Measurements from ENCODE around the gene FGR.

FGR gene

GRCh38 chr1:27666294-27666693 is 31.3 kb upstream of the FGR start:
- TF ChIP-seq, protein P1, sequence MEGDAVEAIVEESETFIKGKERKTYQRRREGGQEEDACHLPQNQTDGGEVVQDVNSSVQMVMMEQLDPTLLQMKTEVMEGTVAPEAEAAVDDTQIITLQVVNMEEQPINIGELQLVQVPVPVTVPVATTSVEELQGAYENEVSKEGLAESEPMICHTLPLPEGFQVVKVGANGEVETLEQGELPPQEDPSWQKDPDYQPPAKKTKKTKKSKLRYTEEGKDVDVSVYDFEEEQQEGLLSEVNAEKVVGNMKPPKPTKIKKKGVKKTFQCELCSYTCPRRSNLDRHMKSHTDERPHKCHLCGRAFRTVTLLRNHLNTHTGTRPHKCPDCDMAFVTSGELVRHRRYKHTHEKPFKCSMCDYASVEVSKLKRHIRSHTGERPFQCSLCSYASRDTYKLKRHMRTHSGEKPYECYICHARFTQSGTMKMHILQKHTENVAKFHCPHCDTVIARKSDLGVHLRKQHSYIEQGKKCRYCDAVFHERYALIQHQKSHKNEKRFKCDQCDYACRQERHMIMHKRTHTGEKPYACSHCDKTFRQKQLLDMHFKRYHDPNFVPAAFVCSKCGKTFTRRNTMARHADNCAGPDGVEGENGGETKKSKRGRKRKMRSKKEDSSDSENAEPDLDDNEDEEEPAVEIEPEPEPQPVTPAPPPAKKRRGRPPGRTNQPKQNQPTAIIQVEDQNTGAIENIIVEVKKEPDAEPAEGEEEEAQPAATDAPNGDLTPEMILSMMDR (IDR thresholded peaks at IDR 0.05; ENCODE audit: borderline replicate concordance, control extremely low read depth, extremely low read depth, insufficient read depth, missing control alignments) = no peak
- in situ Hi-C loops (cut with MboI; ENCODE audit: low sequenced_read_pairs, unreplicated experiment) = loop anchor here (10.0 kb wide), 1 partner anchor 271 kb away; the partner anchor contains the start of gene GPR3
- DNase-seq (ENCODE audit: low spot score) = no peak

GRCh38 chr1:27665016-27665651 is 30.1 kb upstream of the FGR start:
- in situ Hi-C loops (cut with MboI; ENCODE audit: low sequenced_read_pairs, unreplicated experiment) = loop anchor here (10.0 kb wide), 1 partner anchor 270 kb away; the partner anchor contains the start of gene GPR3
- TF ChIP-seq, protein P1 (IDR thresholded peaks at IDR 0.05; ENCODE audit: borderline replicate concordance, control extremely low read depth, extremely low read depth, insufficient read depth, missing control alignments) = no peak
- no peak for DNase-seq (ENCODE audit: low spot score)

GRCh38 chr1:27664291-27664690 is 29.3 kb upstream of the FGR start:
- no peak for DNase-seq (ENCODE audit: low spot score)
- TF ChIP-seq, protein P1 (IDR thresholded peaks at IDR 0.05; ENCODE audit: borderline replicate concordance, control extremely low read depth, extremely low read depth, insufficient read depth, missing control alignments) = no peak
- in situ Hi-C loops (cut with MboI; ENCODE audit: low sequenced_read_pairs, unreplicated experiment) = loop anchor here (5.0 to 10.0 kb wide), 2 partner anchors 57 to 269 kb away; partner anchors contain the start of gene GPR3

GRCh38 chr1:27662707-27663393 is 27.9 kb upstream of the FGR start:
- in situ Hi-C loops (cut with MboI; ENCODE audit: low sequenced_read_pairs, unreplicated experiment) = loop anchor here (5.0 to 10.0 kb wide), 2 partner anchors 56 to 268 kb away; partner anchors contain the start of gene GPR3
- DNase-seq (ENCODE audit: low spot score) = peak; percentile 79
- TF ChIP-seq, protein P1 (IDR thresholded peaks at IDR 0.05; ENCODE audit: borderline replicate concordance, control extremely low read depth, extremely low read depth, insufficient read depth, missing control alignments) = peak; percentile 83

- in situ Hi-C loops (cut with MboI; ENCODE audit: low sequenced_read_pairs, unreplicated experiment) = loop anchor here (5.0 to 10.0 kb wide), 2 partner anchors 55 to 267 kb away; partner anchors contain the start of gene GPR3
- TF ChIP-seq, protein P1 (IDR thresholded peaks at IDR 0.05; ENCODE audit: borderline replicate concordance, control extremely low read depth, extremely low read depth, insufficient read depth, missing control alignments) = no peak
- DNase-seq (ENCODE audit: low spot score) = no peak
Observed at GRCh38 chr1:27662261-27662660, 27.3 kb upstream of the FGR start.

DNA sequence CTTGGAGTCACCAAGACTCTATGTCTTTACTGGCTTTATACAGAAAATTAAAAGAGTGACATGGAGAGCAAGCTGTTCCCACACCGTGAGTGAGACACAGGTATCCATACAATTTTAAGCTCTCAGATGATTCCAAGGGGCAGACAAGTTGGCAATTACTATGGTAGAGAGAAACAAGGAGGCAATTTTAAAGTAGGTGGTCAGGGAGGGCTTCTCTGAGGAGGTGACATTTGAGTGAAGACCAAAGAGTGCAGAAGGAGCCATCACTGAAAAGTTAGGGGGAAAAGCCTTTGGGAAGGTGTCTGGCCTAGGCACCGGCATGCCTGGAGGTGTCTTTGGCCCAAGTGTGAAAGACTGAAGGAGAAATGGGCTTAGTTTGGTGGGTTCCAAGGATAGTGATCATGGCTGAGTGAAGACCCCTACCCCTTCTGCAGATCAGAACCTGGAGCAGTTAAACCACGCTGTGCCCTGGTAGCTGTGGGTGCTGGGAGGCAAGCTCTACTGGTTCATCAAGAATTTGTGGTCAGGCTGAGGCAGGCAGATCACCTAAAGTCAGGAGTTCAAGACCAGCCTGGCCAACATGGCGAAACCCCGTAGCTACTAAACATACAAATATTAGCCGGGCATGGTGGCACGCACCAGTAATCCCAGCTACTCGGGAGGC is 26.6 kb upstream of the FGR start:
- in situ Hi-C loops (cut with MboI; ENCODE audit: low sequenced_read_pairs, unreplicated experiment) = loop anchor here (5.0 to 10.0 kb wide), 2 partner anchors 54 to 267 kb away; partner anchors contain the start of gene GPR3
- DNase-seq (ENCODE audit: low spot score) = no peak
- TF ChIP-seq, protein P1 (IDR thresholded peaks at IDR 0.05; ENCODE audit: borderline replicate concordance, control extremely low read depth, extremely low read depth, insufficient read depth, missing control alignments) = no peak

All from GM13976 (cell line).